Inferior parietal cortex (tissue), 1 donor: ENCODE data around the gene OR6C70.
"Not testable (repeated sequence)": the region's sequence is repeated elsewhere in the genome, so short reads cannot be mapped to it uniquely, and the experiment has no call there.

Experiments used
- DNase-seq: peaks from one replicate; pipeline ENCODE4 v3.0.0-alpha.2; 2016; ENCODE audit errors: extremely low spot score

The OR6C70 gene

DNA sequence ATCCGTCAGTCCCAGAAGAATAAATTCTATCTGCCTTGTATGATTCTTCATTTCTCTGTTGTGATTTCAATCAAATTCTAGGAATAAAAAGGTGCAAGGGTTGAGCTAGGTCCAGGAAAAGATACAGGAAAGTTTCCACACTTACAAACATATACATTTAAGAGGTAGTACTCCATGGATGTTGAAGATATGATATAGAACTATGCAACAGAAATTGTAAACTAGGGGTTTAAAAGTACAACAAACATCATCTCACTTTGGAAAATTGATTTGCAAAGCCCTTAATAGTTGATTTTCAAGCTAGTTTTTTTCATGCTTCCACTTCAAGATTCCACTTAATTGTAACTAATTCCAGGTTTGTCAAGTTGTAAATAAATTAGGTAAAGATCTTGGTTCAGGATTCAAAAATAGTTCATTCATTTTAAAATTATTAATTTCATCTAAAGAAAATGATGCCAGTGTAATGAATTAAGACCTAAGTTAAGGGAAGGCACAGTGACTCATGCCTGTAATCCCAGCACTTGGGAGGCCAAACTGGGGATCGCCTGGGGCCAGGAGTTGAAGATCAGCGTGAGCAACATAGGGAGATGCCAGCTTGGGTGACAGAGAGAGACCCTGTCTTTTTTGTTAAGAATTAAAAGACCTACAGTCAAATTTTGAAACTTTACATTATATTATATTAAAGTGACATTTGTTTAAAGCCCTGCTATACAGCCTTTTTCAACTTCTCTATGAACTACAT lies at the start of gene OR6C70:
TSS of gene OR6C70 (minus strand) at position 51 of the 742 bp plus-strand sequence. CDS start at position 51, 0 bp downstream.
- no peak for DNase-seq

DNA sequence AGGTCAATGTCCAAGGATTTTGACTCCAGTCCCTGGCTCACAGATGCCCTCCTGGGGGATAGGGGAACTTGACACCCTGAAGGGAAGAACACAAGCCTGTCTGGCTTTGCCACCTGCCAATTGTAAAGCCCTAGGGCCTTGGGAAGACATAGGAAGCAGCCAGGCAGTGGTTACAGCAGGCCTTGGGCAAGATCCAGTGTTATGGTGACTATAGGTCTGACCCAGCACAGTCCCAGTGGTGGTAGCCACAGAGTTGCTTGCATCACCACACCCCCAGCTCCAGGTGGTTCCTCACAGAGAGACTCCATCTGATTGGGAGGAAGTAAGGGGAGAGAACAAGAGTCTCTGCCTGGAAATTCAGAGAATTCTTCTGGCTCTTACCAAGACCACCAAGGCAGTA lies 46.5 kb upstream of the OR6C70 start:
- DNase-seq = no peak

DNA sequence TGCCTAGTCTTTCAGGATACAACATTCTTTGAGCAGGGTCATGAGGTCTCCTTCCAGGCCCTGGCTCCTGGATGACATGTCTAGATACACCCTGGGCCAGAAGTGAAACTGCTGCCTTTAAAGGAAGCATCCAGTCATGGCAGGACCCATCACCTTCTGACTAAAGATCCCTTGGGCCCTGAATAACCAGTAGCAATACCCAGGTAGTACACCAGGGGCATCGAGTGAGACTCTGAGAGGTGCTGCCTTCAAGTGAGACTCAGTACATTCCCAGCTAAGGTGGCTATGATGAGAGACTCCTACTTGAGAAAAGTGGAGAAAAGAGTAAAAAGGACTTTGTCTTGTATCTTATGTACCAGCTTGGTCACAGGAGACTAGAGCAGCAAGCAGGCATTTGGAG lies 45.8 kb upstream of the OR6C70 start:
- no peak for DNase-seq

DNA sequence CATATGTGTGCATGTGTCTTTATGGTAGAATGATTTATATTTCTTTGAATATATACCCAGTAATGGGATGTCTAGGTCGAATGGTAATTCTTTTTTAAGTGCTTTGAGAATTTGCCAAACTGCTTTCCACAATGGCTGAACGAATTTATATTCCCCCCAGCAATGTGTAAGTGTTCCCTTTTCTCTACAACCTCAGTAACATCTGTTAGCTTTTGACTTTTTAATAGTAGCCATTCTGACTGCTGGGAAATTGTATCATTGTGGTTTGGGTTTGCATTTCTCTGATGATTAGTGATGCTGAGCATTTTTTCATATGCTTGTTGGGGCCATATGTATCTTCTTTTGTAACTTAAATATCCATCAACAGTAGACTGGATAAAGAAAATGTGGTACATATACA lies 31.7 kb upstream of the OR6C70 start:
- DNase-seq = no peak

DNA sequence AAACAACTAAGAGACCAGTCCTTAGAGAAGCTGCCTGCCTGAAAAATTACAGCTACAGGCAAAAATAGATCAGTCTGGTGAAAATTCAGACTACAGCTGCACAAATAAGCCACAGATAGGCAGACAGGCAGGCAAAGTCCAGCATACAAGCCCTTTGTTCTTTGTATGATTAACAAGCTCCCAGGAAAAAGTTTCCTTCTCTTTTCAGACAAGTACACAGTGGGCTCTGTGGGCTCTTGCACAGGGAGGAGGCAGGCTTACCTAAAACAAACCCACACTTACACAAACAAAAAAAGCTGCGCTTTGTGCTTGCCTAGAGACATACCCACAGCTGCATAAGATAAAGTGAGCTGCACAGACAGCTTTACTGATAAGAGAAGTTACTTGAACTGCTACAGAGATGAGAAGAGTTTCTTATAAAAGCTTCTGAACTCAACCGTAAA lies 29.9 kb upstream of the OR6C70 start:
- DNase-seq = no peak

DNA sequence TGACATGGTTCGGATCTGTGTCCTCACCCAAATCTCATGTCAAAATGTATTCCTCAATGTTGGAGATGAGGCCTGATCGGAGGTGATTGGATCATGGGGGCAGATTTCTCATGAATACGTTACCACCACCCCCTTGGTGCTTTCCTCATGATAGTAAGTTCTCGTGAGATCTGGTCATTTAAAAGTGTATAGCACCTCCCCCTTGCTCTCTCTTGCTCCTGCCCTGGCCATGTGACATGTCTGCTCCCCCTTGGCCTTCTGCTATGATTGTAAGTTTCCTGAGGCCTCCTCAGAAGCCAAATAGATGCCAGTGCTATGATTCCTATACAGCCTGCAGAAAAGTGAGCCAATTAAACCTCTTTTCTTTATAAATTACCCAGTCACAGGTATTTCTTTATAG lies 29.3 kb upstream of the OR6C70 start:
- DNase-seq = no peak

DNA sequence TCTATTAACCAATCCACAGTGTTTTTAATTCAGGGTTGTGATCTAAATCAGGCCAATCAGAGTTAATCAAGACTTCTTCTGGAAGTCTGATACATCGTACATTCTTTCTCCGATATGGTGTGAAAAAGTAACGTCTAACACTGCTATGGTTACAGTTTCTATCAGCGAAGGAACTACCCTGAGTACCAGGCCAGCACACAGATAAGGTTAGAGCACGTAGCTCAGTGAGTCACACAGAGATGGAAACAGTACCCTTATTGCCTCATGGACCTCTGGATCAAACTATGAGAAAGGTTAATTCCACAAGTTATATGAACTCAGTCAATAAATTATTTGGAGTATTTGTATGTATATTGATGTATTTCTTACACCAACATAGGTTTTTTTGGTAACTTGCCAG lies 25.6 kb upstream of the OR6C70 start:
- no peak for DNase-seq

DNA sequence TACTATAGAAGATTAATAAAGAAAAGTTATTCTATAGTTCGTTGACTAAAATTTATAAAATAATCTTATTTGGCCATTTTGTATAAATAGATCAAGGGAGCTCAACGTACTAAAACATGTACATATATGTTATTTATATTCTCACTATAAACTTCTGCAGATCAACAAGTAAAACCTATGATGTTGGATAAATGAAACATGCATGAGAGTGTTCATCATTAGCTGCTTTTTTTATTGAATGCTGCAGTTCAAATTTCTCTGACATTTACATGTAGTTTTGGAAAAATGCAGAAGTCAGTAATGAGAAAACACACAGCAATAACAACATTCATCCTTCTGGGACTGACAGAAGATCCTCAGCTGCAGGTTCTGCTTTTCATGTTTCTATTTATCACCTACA lies 22.1 kb upstream of the OR6C70 start, which contains the start of gene OR6C68:
TSS of gene OR6C68 (plus strand) at position 301 of the 400 bp plus-strand sequence. CDS start at position 301, 0 bp downstream.
- DNase-seq = no peak

DNA sequence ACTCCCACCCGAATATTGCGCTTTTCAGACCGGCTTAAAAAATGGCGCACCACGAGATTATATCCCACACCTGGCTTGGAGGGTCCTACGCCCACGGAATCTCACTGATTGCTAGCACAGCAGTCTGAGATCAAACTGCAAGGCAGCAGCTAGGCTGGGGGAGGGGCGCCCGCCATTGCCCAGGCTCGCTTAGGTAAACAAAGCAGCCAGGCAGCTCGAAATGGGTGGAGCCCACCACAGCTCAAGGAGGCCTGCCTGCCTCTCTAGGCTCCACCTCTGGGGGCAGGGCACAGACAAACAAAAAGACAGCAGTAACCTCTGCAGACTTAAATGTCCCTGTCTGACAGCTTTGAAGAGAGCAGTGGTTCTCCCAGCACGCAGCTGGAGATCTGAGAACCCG lies 14.3 kb upstream of the OR6C70 start:
- DNase-seq = not testable (repeated sequence)

DNA sequence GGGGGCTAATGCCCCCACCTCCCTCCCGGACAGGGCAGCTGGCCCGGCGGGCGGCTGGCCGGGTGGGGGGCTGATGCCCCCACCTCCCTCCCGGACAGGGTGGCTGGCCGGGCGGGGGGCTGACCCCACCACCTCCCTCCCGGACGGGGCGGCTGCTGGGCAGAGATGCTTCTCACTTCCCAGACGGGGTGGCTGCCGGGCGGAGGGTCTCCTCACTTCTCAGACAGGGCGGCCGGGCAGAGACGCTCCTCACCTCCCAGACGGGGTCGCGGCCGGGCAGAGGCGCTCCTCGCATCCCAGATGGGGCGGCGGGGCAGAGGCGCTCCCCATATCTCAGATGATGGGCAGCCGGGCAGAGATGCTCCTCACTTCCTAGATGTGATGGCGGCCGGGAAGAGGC lies 9.2 kb upstream of the OR6C70 start:
- not testable (repeated sequence) for DNase-seq

DNA sequence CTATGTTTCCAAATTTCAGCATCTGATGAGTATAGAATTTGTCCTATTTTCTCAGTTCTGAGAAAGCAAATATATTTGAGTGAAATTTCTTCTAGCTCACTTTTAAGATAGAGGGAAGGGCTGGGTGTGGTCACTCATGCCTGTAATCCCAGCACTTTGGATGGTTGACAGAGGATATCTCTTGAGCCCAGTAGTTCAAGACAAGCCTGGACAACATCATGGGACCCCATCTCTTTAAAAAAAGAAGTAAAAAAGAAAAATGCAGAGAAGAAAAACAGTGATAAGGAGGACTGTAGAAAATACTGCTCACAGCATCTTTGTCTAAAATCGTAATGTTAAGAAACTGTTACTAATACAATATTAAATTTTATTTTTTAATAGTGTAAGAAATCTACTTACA lies 2.3 kb upstream of the OR6C70 start:
- no peak for DNase-seq

DNA sequence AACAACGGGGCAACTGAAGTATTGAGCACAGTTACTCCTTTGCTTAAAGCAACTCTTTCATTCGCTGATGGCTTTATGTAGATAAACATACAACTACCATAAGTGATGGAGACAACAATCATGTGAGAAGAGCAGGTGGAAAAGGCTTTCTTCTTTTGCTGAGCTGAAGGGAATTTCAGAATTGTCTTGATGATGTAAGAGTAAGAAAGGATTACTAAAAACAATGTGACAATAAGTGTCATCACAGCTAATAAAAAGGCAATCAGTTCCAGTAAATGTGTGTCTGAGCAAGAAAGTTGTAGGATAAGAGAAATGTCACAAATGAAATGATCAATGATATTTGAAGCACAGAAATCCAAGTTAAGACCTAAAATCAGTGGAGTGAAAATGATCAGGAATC lies 647 bp downstream of the OR6C70 start:
- no peak for DNase-seq

DNA sequence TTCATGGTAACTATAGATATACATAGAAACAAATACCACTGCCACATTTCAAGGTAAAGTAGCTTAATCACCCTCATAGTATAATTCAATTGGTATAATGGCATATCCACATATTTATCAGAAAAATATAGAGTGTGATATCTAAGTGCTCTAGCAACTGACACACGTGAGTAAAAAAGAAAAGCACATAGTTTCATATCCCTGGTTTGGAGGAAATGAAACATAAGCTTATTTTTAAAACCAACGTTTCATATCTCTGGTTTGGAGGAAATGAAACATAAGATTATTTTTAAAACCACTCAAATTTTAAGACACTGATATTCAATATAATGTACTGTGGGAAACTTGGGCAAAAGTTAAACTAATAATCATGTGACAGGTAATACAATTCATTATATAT lies 2.1 kb downstream of the OR6C70 start:
- no peak for DNase-seq

DNA sequence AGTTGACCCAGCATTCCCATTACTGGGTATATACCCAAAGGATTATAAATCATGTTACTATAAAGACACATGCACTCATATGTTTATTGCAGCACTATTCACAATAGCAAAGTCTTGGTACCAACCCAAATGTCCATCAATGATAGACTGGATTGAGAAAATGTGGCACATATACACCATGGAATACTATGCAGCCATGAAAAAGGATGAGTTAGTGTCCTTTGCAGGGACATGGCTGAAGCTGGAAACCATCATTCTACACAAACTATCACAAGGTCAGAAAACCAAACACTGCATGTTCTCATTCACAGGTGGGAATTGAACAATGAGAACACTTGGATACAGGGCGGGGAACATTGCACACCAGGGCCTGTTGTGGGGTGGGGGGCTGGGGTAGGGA lies 5.0 kb downstream of the OR6C70 start:
- DNase-seq = not testable (repeated sequence)

DNA sequence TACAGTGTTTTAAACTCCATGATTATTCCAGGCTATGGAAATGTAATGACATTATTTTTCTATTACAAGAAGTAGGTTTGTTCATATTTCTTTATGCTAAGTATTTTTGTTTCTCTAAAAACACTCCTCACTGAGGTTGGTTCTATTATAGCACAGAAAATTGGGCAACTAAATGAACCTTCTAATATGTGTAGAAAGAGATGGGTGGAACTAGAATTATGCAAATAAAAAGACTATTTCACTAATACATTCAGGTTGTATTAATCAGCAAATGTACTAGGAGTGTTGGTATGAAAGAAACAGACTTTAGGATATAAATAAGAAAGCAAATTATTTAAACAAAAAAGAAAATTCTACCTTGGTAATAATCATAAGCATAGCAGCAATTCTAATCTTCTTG lies 21.1 kb downstream of the OR6C70 start:
- DNase-seq = no peak

DNA sequence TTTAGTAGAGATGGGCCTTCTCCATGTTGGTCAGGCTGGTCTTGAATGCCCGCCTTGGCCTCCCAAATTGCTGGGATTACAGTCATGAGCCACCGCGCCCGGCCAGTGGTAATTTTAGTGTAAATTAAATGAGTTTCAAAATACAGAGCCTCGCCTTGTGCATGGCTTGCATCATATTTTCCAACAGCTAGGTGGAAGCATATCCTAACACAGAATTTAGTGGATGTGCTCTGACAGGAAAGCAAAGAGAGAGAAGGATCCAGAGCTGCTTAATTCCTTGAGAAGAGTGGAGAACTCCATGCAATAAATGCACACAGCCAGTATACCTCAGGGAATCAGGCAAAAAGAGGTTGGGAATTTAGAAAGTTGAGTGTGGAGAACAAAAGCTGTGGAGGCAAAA lies 23.6 kb downstream of the OR6C70 start:
- DNase-seq = peak; percentile 2

DNA sequence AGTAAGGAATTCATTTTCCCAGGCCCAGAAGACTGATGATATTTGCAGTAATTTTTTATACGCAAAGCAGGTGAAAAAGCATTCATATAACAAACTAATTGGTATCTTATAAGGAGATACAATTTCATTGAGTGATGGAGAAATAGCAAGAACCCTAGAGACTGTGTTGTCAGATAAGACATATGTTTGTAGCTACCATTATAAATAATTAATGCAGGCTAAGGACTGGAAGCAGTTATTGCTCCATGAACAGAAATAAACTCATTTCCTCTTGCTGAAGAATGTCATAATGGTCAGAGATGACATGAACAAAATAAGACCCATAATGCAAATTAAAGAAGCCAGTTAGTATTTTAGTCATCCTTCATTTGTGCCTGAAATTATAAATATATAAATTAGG lies 24.6 kb downstream of the OR6C70 start:
- DNase-seq = no peak

DNA sequence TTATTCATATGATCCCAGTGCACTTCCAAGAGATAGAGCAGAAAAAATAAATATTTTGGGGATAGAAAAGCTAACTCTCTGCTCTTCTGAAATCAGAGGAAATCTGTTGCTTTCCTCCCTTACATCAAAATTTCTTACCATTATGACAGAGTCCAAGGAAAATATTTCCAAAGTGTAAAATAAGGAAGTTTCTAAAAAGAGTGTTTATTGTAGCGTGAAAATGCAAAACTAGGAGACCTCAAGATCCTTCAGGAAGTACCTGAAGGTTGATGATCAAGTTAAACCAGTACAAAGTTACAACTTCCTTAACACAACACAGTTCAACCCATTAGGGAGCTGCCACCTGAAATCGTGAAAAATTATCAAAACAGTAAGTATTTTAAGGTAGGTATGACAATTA lies 26.2 kb downstream of the OR6C70 start, which contains the start of gene OR6C2:
TSS of gene OR6C2 (plus strand) at position 301 of the 400 bp plus-strand sequence. CDS start 8,138 bp downstream, outside the sequence.
- DNase-seq = no peak

DNA sequence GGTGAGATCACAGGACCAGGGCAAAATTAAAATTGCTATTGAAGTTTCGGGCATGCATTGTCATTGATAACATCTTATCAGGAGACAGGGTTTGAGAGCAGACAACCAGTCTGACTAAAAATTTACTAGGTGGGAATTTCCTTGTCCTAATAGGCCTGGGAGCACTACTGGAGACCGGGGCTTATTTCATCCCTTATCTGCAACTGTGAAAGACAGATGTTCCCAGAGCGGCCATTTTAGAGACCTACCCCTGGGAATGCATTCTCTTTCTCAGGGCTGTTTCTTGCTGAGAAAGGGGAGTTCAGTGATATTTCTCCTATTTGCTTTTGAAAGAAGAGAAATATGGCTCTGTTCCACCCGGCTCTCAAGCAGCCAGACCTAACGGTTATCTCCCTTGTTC lies 28.7 kb downstream of the OR6C70 start:
- not testable (repeated sequence) for DNase-seq

DNA sequence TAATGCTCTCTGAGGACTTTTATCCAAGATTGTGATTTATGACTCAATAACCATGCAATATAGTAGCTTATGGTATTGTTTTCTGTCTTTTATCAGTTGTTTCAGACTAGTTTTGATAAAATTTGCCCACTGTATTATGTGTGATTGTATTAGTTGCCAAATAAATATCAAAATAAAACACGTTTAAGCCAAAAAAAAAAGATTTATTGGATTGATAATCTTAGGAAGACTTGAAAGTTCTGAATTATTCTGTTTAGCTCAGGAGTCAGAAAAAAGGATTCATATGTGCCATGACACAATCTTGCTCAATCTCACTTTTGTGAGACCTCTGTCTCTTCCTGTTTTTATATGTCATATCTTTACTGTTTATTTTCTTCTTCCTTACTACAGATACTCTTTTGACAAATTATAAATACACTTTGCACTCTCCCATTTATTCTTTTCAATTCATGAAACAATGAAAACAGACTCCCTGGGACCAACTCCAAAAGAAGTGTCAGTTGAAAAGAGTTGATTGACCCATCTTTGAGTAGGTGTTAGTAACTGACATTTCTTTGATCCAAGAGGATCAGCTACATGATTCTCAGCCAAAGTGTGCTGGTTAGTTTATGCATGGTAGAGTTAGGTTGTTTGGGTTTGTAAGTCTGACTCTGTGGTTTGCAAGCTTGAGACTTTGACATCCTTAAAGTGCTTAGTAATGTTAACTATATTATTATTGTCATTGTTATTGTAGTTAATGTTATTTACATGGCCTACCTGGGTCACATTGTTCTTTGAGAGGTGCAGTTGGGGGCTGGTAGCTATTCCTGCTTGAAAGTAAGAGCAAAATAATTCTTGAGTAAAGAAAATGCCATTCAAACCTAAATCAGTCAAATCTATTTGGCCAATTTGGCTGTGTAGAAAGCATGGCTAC lies 41.4 kb downstream of the OR6C70 start:
- DNase-seq = no peak

DNA sequence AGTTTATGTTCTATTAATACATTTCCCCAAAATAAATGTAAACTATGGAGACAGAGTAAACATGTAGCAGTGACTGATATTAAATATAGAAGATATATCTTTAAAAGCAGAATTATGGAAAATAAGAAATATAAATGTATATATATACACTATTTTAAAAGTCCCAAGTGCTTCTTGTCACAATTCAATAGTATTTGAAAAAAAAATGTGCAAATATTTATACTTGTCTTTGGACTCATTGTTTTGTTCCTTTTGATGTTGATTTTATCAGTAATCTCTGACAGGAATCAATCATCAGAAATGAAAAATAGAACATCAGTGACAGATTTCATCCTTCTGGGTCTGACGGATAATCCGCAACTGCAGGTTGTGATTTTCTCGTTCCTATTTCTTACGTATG lies 44.0 kb downstream of the OR6C70 start, which contains the start of gene OR6C76:
TSS of gene OR6C76 (plus strand) at position 301 of the 400 bp plus-strand sequence. CDS start at position 301, 0 bp downstream.
- no peak for DNase-seq

DNA sequence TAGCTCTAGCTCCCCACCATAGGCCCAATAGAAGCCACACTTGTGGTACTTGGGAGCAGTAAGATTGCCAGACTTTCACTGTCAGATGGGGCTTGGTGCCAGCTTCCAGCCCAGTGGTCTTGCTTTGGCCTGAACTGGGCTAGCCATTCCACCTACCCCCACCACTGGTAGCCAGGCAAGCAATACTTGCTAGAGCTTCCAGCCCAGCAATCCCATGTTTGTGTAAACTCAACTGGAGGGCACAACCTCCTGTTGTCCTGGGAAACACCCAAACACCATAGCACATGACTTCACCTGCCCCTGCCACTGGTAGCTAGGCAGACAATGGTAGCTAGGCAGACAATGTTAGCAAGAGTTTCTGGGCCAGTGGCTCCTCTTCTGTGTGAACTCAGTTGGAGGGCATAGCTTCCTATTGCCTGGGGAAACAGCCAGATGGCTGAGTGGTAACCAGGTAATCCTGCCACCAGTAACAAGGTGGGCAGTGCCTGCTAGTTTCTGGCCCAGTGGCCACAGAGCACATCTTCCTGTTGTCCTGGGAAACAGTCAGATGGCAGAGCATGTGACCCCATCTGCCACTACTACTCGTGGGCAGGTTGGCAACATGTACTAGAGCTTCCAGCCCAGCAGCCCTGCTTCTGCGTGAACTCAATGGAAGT lies 49.5 kb downstream of the OR6C70 start:
- no peak for DNase-seq
